Large intestine (tissue), 3 donors: ENCODE data around the gene RPTOR. TPM values are rescaled to one million over a fixed set of nuclear protein-coding genes. Genes with fewer than 3 reads are reported as not detected.

Experiments used
- DNase-seq, 2 donors: peaks; one replicate each; pipeline versions ENCODE4 v3.0.0 to v3.0.0-alpha.2; 2013
- H3K27ac ChIP-seq: one replicate; pipeline ENCODE4 v1.5.1; 2013; ENCODE audit warnings: low read length
- H3K27me3 ChIP-seq: 2 replicates; pipeline ENCODE4 v1.6.1; 2013; ENCODE audit warnings: low read length; ENCODE audit not compliant: control insufficient read depth, insufficient read depth
- H3K36me3 ChIP-seq: 2 replicates; pipeline ENCODE4 v1.6.1; 2013; ENCODE audit warnings: low read length; ENCODE audit not compliant: control insufficient read depth, insufficient read depth
- H3K4me1 ChIP-seq: one replicate; pipeline ENCODE4 v1.6.1; 2013; ENCODE audit warnings: low read length; ENCODE audit not compliant: control insufficient read depth, insufficient read depth
- H3K4me3 ChIP-seq: one replicate; pipeline ENCODE4 v1.5.1; 2013; ENCODE audit warnings: low read length
- H3K9me3 ChIP-seq: one replicate; pipeline ENCODE4 v1.6.1; 2013; ENCODE audit warnings: mild to moderate bottlenecking, low read depth, low read length, moderate library complexity; ENCODE audit not compliant: control insufficient read depth
- WGBS: methylation state at CpG from one replicate; pipeline ENCODE4 v1.1.5; 2013; ENCODE audit warnings: low lambda C conversion rate; ENCODE audit not compliant: insufficient coverage; 5-methylcytosine and 5-hydroxymethylcytosine counted together
- polyA plus RNA-seq: library from polyadenylated mRNA; unstranded; fragments of 120-200 nt; gene quantifications from one replicate; pipeline ENCODE4 v1.2.1, GENCODE V29; 2013

The RPTOR gene
- polyA plus RNA-seq, 1 donor = 16.8 TPM

GRCh38 chr17:80773243-80773991, 228.8 kb downstream of the RPTOR start:
- Histone ChIP-seq H3K4me3 (no peak overlapping the region), H3K9me3 (no peaks in the 10 kb centered on the region), H3K27ac (no peak overlapping the region), H3K4me1 (no peaks in the 10 kb centered on the region), H3K36me3 (peaks cover 8% of the 10 kb centered on the region), H3K27me3 (no peaks in the 10 kb centered on the region)
- no peak for DNase-seq
- no CpG with 5 or more reads among the region's 19 CpGs for WGBS

- DNase-seq = no peak
- Histone ChIP-seq H3K4me1 (no peaks in the 10 kb centered on the region), H3K4me3 (no peak overlapping the region), H3K27ac (no peak overlapping the region), H3K27me3 (no peaks in the 10 kb centered on the region), H3K9me3 (no peaks in the 10 kb centered on the region), H3K36me3 (peaks cover 10% of the 10 kb centered on the region)
- no CpG with 5 or more reads among the region's 20 CpGs for WGBS
Observed at GRCh38 chr17:80774146-80774545, 229.5 kb downstream of the RPTOR start.

GRCh38 chr17:80774643-80775281, 230.1 kb downstream of the RPTOR start:
- no peaks in the 10 kb centered on the region for H3K27me3 ChIP-seq
- no peak overlapping the region for H3K27ac ChIP-seq
- H3K4me1 ChIP-seq = no peaks in the 10 kb centered on the region
- DNase-seq = no peak
- peaks cover 10% of the 10 kb centered on the region for H3K36me3 ChIP-seq
- H3K4me3 ChIP-seq = no peak overlapping the region
- no peaks in the 10 kb centered on the region for H3K9me3 ChIP-seq
- WGBS = 80% methylated on average over 4 of the region's 21 CpGs

DNA sequence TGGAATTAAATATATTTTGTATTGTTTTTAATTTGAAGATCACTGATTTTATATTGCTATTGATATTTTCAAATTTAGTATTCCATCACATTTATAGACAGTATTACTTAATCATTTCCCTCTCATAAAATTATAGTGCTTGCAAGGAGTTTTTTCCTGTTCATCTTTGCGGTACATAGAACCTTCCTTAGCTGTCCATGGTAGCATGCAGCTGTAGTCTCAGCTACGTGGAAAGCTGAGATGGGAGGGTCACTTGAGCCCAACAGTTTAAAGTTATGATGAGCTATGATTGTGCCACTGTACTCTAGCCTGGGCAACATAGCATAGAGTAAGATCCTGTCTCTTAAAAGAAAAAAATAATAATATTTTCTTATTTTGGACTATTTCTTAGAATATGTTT, 231.2 kb downstream of the RPTOR start:
- peaks cover 10% of the 10 kb centered on the region for H3K36me3 ChIP-seq
- H3K4me3 ChIP-seq = no peak overlapping the region
- DNase-seq = no peak
- no CpG with 5 or more reads among the region's 2 CpGs for WGBS
- H3K4me1 ChIP-seq = no peaks in the 10 kb centered on the region
- no peaks in the 10 kb centered on the region for H3K9me3 ChIP-seq
- H3K27me3 ChIP-seq = no peaks in the 10 kb centered on the region
- no peak overlapping the region for H3K27ac ChIP-seq

- H3K36me3 ChIP-seq = peaks cover 6% of the 10 kb centered on the region
- WGBS = 83% methylated on average over 4 of the region's 6 CpGs
- H3K27me3 ChIP-seq = no peaks in the 10 kb centered on the region
- H3K27ac ChIP-seq = no peak overlapping the region
- H3K9me3 ChIP-seq = no peaks in the 10 kb centered on the region
- H3K4me1 ChIP-seq = no peaks in the 10 kb centered on the region
- DNase-seq = no peak
- H3K4me3 ChIP-seq = no peak overlapping the region
Observed at GRCh38 chr17:80777274-80777673, 232.6 kb downstream of the RPTOR start.

GRCh38 chr17:80778716-80779115, 234.1 kb downstream of the RPTOR start:
- DNase-seq = no peak
- Histone ChIP-seq H3K9me3 (no peaks in the 10 kb centered on the region), H3K4me3 (no peak overlapping the region), H3K27ac (no peak overlapping the region), H3K4me1 (no peaks in the 10 kb centered on the region), H3K36me3 (peaks cover 6% of the 10 kb centered on the region), H3K27me3 (no peaks in the 10 kb centered on the region)
- WGBS = no CpG with 5 or more reads among the region's 13 CpGs

DNA sequence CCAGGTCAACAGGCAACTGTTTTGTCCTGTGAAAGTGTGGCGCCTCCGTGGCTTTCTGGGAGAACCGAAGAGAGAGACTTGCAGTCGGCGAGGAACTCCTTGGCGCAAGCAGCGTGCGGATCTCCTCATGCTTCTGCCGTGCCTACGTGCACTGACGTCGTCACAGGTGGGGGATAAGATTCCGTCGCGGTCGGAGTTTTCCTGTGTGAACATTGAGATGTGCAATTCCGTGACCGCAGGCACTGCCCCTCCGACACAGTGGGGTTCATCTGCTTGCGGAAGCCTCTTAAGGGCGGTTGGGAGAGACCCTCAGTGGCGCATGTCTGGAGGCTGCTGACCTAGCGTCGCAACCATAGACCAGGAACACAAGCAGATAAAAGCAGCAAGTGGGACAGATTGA, 234.7 kb downstream of the RPTOR start:
- DNase-seq = no peak
- WGBS = no CpG with 5 or more reads among the region's 24 CpGs
- Histone ChIP-seq H3K4me3 (no peak overlapping the region), H3K9me3 (no peaks in the 10 kb centered on the region), H3K36me3 (peaks cover 6% of the 10 kb centered on the region), H3K4me1 (no peaks in the 10 kb centered on the region), H3K27me3 (no peaks in the 10 kb centered on the region), H3K27ac (no peak overlapping the region)

DNA sequence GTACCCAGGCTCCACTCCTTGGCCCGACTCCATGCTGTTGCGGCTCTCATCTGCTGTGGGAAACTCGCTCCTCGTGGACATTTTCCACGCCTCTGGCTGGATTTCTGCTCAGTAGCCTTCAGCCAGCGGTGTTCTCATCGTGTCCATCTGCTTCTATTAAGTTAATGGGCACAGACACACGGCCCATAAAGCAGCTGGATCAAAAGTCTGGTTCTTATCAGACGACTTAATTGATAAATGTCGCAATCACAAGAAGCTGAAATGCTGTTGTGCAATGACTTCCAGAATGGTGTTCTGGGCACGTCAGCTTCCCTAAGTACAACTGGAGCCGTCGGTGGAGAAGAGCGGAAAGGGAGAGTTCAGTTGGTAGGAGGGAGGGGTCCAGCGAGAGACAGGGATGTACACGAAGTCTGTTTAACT, 235.3 kb downstream of the RPTOR start:
- no peaks in the 10 kb centered on the region for H3K9me3 ChIP-seq
- H3K27ac ChIP-seq = no peak overlapping the region
- WGBS = no CpG with 5 or more reads among the region's 16 CpGs

DNA sequence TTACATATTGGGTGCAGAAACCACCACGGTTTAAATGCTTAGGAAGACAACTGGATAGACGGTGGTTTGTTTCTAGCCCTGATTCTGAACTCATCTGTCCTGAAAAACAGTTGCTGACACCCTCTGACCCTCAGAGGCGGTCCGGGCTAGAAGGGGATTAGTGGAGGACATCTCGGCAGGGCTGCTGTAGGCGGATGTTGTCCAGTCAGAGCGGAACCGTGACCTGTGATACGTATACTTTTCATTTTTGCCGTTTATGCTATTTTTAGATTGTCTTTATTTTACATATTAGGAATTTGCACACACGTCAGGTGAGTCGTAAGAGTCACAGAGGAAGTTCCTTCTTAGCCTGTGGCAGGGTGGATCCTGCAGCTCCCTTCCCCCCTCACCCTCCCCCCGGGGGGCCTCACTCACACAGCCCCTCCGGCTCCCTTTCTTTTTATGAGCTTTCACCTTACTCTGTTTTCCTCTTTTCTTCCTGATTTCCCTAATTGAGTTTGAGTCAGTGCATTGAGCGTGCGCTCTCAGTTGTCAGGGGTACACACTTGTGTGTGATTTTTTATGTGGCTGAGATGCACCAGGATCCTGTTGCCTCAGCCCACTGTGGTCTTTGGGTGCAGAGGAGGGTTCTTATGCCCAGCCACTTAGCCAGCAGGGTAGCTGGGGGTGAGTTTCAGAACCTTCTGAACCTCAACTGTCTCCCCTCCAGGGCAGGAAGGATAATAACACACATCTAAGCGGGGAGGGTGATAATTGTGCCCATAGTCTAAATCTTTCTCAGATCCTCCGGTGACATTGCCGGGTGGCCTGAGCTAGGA, 236.0 kb downstream of the RPTOR start:
- H3K4me3 ChIP-seq = no peak overlapping the region
- no peak overlapping the region for H3K27ac ChIP-seq
- H3K27me3 ChIP-seq = no peaks in the 10 kb centered on the region
- H3K4me1 ChIP-seq = no peaks in the 10 kb centered on the region
- no peak for DNase-seq
- no peaks in the 10 kb centered on the region for H3K9me3 ChIP-seq
- peaks cover 4% of the 10 kb centered on the region for H3K36me3 ChIP-seq
- WGBS = no CpG with 5 or more reads among the region's 19 CpGs

More for the DNA sequence above, 235.3 kb downstream of the RPTOR start:
- no peaks in the 10 kb centered on the region for H3K27me3 ChIP-seq
- H3K36me3 ChIP-seq = peaks cover 4% of the 10 kb centered on the region
- peak; percentile 68 to 77 for DNase-seq
- H3K4me1 ChIP-seq = no peaks in the 10 kb centered on the region
- no peak overlapping the region for H3K4me3 ChIP-seq

GRCh38 chr17:80781211-80781610, 236.6 kb downstream of the RPTOR start:
- H3K27me3 ChIP-seq = no peaks in the 10 kb centered on the region
- H3K9me3 ChIP-seq = no peaks in the 10 kb centered on the region
- H3K27ac ChIP-seq = no peak overlapping the region
- H3K36me3 ChIP-seq = peaks cover 4% of the 10 kb centered on the region
- H3K4me1 ChIP-seq = no peaks in the 10 kb centered on the region
- H3K4me3 ChIP-seq = no peak overlapping the region
- WGBS = no CpG with 5 or more reads among the region's 13 CpGs
- no peak for DNase-seq
